HCT116 (cell line): ENCODE measurements around the gene IL6ST.

Experiments used
- CTCF ChIP-seq, 3 experiments: fragments of 200-600 bp in 1 of 3; sonication (generic) in 1 of 3; IDR thresholded peaks in 2 of 3; conservative IDR thresholded peaks in 1 of 3; 2 replicates each; pipeline ENCODE4 v1.5.1; 2012 to 2017; ENCODE audit warnings: low read depth in 2 of 3, low read length in 2 of 3, antibody characterized with exemption in 1 of 3, borderline replicate concordance in 1 of 3, control low read depth in 1 of 3, mild to moderate bottlenecking in 1 of 3, mixed read lengths in 1 of 3, mixed run types in 1 of 3, moderate library complexity in 1 of 3; ENCODE audit not compliant: insufficient read depth in 1 of 3
- EZH2 ChIP-seq: fragments of 200-600 bp; sonication (generic); IDR thresholded peaks from 2 replicates; pipeline ENCODE4 v1.6.1; 2017; ENCODE audit warnings: antibody characterized with exemption, mixed run types
- FOSL1 ChIP-seq: IDR thresholded peaks from 2 replicates; pipeline ENCODE4 v1.6.1; 2012; ENCODE audit warnings: low read depth
- MAX ChIP-seq: IDR thresholded peaks from 2 replicates; pipeline ENCODE4 v1.6.1; 2012
- POLR2A ChIP-seq: IDR thresholded peaks from 2 replicates; pipeline ENCODE4 v1.7.0; 2011; ENCODE audit warnings: borderline replicate concordance; ENCODE audit not compliant: insufficient read depth, insufficient read length; ENCODE audit errors: extremely low read depth
- POLR2AphosphoS5 ChIP-seq: IDR thresholded peaks from 2 replicates; pipeline ENCODE4 v1.6.1; 2011; ENCODE audit warnings: mild to moderate bottlenecking, low read depth, low read length, moderate library complexity
- RAD21 ChIP-seq: IDR thresholded peaks from 2 replicates; pipeline ENCODE4 v1.6.1; 2012; ENCODE audit warnings: low read depth, mild to moderate bottlenecking
- REST ChIP-seq: IDR thresholded peaks from 2 replicates; pipeline ENCODE4 v1.6.1; 2012; ENCODE audit warnings: low read depth
- SIN3A ChIP-seq: IDR thresholded peaks from 2 replicates; pipeline ENCODE4 v1.6.1; 2012; ENCODE audit warnings: low read depth
- TCF7L2 ChIP-seq: IDR thresholded peaks from 2 replicates; pipeline ENCODE4 v1.7.0; 2011; ENCODE audit warnings: borderline replicate concordance, inconsistent platforms; ENCODE audit not compliant: insufficient read depth, insufficient read length; ENCODE audit errors: extremely low read depth
- ZFX ChIP-seq: fragments of 450-650 bp; IDR thresholded peaks from 2 replicates; pipeline ENCODE4 v1.6.1; 2017
- ZNF274 ChIP-seq: fragments of 200-500 bp; sonication (Bioruptor generic); IDR thresholded peaks from 2 replicates; pipeline ENCODE4 v1.6.1; 2014; ENCODE audit warnings: mild to moderate bottlenecking, low read depth, low read length, inconsistent platforms

GRCh38 chr5:55993013-55993412 lies 1.8 kb downstream of the IL6ST start:
- TF ChIP-seq POLR2AphosphoS5 = no peak
- TF ChIP-seq POLR2A = no peak
- no peak for TF ChIP-seq CTCF (IDR thresholded peaks at IDR 0.05 in 2 of 3, conservative IDR thresholded peaks at IDR 0.05 in 1 of 3; ENCODE audit: borderline replicate concordance in 1 of 3, insufficient read depth in 1 of 3, low read depth in 2 of 3, low read length in 2 of 3)
- TF ChIP-seq ZNF274 = no peak
- TF ChIP-seq EZH2 = no peak
- TF ChIP-seq RAD21 = no peak
- no peak for TF ChIP-seq MAX
- no peak for TF ChIP-seq TCF7L2
- TF ChIP-seq REST = no peak
- no peak for TF ChIP-seq FOSL1
- TF ChIP-seq ZFX = no peak
- no peak for TF ChIP-seq SIN3A
